Peyer's patch (tissue), 4 donors: Measurements from ENCODE around the gene CRYL1. TPM values are rescaled to one million over a fixed set of nuclear protein-coding genes. Genes with fewer than 3 reads are reported as not detected.

Experiments used
- DNase-seq, 3 donors: peaks; one replicate each; pipeline ENCODE4 v3.0.0-alpha.2; 2017 to 2019
- H3K27ac ChIP-seq, 4 donors: fragments of 200-600 bp; sonication (generic); one replicate each; pipeline ENCODE4 v1.5.1; 2016 to 2019
- H3K27me3 ChIP-seq, 2 donors: fragments of 200-600 bp; sonication (generic); one replicate each; pipeline ENCODE4 v1.5.1; 2019
- H3K36me3 ChIP-seq, 3 donors: fragments of 200-600 bp; sonication (generic); one replicate each; pipeline ENCODE4 v1.5.1; 2016 to 2019
- H3K4me1 ChIP-seq, 4 donors: fragments of 200-600 bp; sonication (generic); one replicate each; pipeline ENCODE4 v1.5.1; 2016 to 2019
- H3K4me3 ChIP-seq, 4 donors: fragments of 200-600 bp; sonication (generic); 1 replicate in 3 of 4; 2 replicates in 1 of 4; pipeline ENCODE4 v1.5.1; 2016 to 2019; ENCODE audit warnings: mild to moderate bottlenecking in 1 of 4
- H3K9me3 ChIP-seq, 4 donors: fragments of 200-600 bp; sonication (generic); one replicate each; pipeline ENCODE4 v1.5.1; 2016 to 2019; ENCODE audit warnings: mild to moderate bottlenecking in 1 of 4
- CTCF ChIP-seq, 6 experiments: fragments of 450-650 bp in 4 of 6; fragments of 200-600 bp in 2 of 6; sonication (generic) in 1 of 6; IDR thresholded peaks; one replicate each; pipeline ENCODE4 v1.5.1; 2017 to 2019; ENCODE audit warnings: antibody characterized with exemption in 6 of 6, mild to moderate bottlenecking in 3 of 6, moderate library complexity in 1 of 6
- POLR2A ChIP-seq, 2 donors: fragments of 450-650 bp; IDR thresholded peaks; one replicate each; pipeline ENCODE4 v1.5.1; 2017; ENCODE audit warnings: antibody characterized with exemption in 2 of 2, mild to moderate bottlenecking in 2 of 2, moderate library complexity in 2 of 2
- total RNA-seq, 4 donors: library from RNA; depleted of rRNA; stranded (reverse); fragments of >200 nt; gene quantifications; one replicate each; pipeline ENCODE4 v1.1.0, GENCODE V29; 2016

The CRYL1 gene
- total RNA-seq, 4 donors from 2014 or later: 81.7 to 357 (median 299) TPM

DNA sequence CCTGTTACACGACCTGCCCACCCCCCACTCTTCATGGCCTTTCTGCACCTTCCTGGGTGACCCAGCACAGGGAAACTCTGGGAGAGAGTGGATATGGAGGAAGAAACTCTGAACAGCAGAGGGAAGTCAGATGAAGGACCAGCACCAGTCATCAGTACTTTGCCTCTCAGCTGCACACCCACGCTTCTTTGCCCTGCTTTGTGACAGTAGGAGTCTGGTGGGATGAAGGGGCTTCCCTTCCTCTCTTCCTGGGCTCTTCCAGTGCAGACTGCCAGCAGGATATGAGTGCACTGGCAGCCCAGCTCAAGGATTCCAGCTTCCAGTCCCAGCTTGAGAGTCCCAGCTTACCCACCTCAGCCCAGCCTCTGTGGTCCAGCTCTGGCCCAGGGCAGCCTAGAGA is 68.9 kb downstream of the CRYL1 start:
- TF ChIP-seq CTCF (IDR thresholded peaks at IDR 0.05): no peak
- TF ChIP-seq POLR2A (IDR thresholded peaks at IDR 0.05): no peak
- no peak for DNase-seq
- Histone ChIP-seq H3K4me3 (no peak overlapping the region), H3K9me3 (no peaks in the 10 kb centered on the region), H3K4me1 (no peaks in the 10 kb centered on the region), H3K27ac (no peak overlapping the region), H3K36me3 (peaks cover 0 to 8% (median 0%) of the 10 kb centered on the region in 3 donors), H3K27me3 (no peaks in the 10 kb centered on the region)

DNA sequence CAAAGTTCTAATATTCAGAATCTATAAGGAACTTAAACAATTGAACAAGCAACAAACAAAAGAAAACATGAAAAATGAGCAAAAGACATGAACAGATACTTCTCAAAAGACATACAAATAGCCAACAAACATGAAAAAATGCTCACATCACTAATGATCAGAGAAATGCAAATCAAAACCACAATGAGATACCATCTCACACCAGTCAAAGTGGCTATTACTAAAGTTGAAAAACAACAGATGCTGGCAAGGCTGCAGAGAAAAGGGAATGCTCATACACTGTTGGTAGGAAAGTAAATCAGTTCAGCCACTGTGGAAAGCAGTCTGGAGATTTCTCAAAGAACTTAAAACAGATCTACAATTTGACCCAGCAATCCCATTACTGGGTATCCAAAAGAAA is 74.3 kb downstream of the CRYL1 start:
- no peaks in the 10 kb centered on the region for H3K27me3 ChIP-seq
- H3K9me3 ChIP-seq: no peaks in the 10 kb centered on the region
- H3K36me3 ChIP-seq: no peaks in the 10 kb centered on the region
- no peak for DNase-seq
- TF ChIP-seq CTCF (IDR thresholded peaks at IDR 0.05): no peak
- TF ChIP-seq POLR2A (IDR thresholded peaks at IDR 0.05): no peak
- H3K27ac ChIP-seq: no peak overlapping the region
- no peak overlapping the region for H3K4me3 ChIP-seq
- H3K4me1 ChIP-seq: no peaks in the 10 kb centered on the region

DNA sequence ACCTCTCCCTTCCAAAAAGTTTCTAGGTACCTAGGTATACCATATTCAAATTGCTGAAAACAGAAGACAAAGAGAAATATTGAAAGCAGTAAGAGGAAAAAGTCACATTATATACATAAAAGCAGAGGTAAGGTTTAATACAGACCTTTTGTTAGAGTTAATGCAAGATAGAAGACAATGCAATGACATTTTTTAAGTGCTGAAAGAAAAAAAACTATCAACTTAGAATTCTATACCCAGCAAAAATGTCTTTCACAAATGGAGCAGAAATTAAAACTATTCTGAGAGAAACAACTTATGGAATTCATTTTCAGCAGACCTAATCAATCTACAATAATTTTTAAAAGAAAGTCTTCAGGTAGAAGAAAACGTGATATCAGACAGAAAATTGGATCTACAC is 77.2 kb downstream of the CRYL1 start:
- Histone ChIP-seq H3K4me1 (no peaks in the 10 kb centered on the region), H3K36me3 (no peaks in the 10 kb centered on the region), H3K4me3 (no peak overlapping the region), H3K27me3 (no peaks in the 10 kb centered on the region), H3K27ac (no peak overlapping the region), H3K9me3 (no peaks in the 10 kb centered on the region)
- no peak for TF ChIP-seq POLR2A (IDR thresholded peaks at IDR 0.05)
- no peak for TF ChIP-seq CTCF (IDR thresholded peaks at IDR 0.05)
- no peak for DNase-seq

DNA sequence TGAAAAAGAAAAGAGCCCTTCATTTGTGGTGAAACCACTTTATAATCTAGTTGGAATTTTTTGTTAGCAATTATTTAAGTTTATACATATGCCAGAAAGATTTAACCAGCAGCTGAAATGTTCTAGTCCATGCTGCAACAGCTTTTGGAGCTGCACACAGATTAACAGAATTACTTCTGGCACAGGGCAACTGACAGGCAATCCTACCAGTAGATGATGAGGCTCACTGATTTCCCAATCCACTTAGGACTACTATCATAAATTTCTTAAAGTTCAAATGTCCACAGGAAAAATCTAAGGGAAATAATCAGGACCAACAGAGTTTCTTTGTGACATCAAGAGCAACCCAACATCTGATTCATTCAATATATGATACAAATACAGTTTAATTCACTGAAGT is 78.8 kb downstream of the CRYL1 start:
- no peaks in the 10 kb centered on the region for H3K36me3 ChIP-seq
- no peak overlapping the region for H3K27ac ChIP-seq
- H3K27me3 ChIP-seq: no peaks in the 10 kb centered on the region
- no peak for TF ChIP-seq POLR2A (IDR thresholded peaks at IDR 0.05)
- no peak for TF ChIP-seq CTCF (IDR thresholded peaks at IDR 0.05)
- H3K4me3 ChIP-seq: no peak overlapping the region
- no peaks in the 10 kb centered on the region for H3K9me3 ChIP-seq
- DNase-seq: no peak
- no peaks in the 10 kb centered on the region for H3K4me1 ChIP-seq

GRCh38 chr13:20446405-20446804 is 79.3 kb downstream of the CRYL1 start:
- Histone ChIP-seq H3K4me1 (no peaks in the 10 kb centered on the region), H3K27me3 (no peaks in the 10 kb centered on the region), H3K36me3 (no peaks in the 10 kb centered on the region), H3K27ac (no peak overlapping the region), H3K4me3 (no peak overlapping the region), H3K9me3 (no peaks in the 10 kb centered on the region)
- DNase-seq: no peak
- TF ChIP-seq POLR2A (IDR thresholded peaks at IDR 0.05) (no peak), CTCF (IDR thresholded peaks at IDR 0.05) (no peak)

DNA sequence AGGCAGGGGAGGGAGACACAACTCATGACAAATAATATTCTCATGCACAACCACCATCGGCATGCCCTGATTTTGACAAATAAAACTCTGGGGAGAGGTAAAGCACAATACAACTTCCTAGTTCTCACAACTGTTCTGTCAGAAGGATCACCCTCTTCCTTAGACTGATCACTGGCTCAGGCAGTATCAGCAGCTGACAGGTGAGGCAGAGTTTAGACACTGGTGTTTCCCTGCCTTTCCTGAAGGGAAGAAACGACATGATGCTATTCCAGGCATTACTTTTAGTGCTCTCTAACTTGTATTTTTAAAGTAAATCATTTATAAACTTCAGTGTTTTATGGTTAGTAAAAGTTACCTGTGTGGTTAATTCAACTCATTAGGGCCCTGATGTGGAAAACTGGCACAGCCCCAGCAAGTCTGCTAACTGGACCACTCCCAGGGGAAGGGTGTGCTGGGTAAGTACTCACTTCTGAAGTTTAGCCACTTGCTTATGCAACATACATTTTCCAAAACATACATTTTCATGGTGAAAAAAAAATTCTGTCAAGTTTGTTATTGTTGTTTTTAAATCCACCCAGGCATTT is 82.8 kb downstream of the CRYL1 start:
- Histone ChIP-seq H3K9me3 (no peaks in the 10 kb centered on the region), H3K4me1 (no peaks in the 10 kb centered on the region), H3K4me3 (no peak overlapping the region), H3K36me3 (peaks cover 0 to 9% (median 0%) of the 10 kb centered on the region in 3 donors), H3K27ac (no peak overlapping the region), H3K27me3 (no peaks in the 10 kb centered on the region)
- DNase-seq: peak in 1 of 3 donors; percentile 59
- TF ChIP-seq CTCF (IDR thresholded peaks at IDR 0.05) (no peak), POLR2A (IDR thresholded peaks at IDR 0.05) (no peak)
